ENCODE measurements around the gene ILKAP. TPM values are rescaled to one million over a fixed set of nuclear protein-coding genes. Genes with fewer than 3 reads are reported as not detected.

ILKAP gene
- total RNA-seq, result 14.5 and 15.8 TPM in 2 replicates

DNA sequence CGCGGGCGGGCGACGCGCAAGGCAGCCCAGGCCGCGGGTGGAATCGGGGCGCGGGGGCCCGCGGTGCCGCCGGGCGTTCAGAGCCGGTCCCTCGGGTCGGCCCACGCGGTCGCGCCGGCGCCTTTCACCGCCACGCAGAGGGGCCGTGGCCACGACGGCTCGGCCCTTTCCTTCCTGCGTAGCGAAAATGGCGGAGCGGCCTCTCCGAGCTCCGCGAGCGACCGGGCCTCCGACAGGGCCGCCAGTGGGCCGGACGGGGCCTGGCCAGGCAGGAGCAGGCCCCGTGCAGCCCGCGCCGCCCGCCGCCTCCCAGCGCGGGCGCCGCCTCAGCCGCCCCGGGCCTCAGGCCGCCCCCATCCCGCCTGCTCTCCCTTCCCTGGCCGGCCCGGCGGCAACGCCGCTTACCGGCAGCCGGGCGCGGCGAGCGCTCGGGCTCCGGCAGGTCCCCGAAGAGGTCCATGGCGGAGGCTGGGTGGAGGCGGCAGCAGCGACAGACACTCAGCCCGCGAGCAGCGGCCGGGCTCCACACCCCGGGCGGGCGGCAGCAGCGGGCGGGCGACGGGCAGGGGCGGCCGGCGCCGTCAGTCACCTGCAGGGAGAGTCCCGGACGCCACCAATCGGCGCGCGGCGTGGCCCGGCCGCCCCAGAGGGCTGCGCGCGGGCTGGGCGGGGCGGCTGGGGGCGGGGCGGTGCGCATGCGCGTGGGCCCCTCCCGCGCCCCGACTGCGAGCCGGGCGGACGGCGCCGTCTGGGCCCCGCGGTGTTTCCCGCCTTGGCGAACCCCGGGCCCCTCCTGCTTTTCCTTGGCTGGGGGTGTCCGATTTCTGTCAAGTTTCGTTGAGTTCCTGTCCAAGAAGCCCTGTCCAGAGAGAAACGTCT is at the start of gene ILKAP:
Gene ILKAP (minus strand): TSS at position 602 of the 879 bp plus-strand sequence. CDS start 142 bp downstream, at position 460.
- DNase-seq (ENCODE audit: low read depth in 2 of 2), result peak; percentile 43 to 88

GRCh38 chr2:238252766-238253630 is 49.5 kb upstream of the ILKAP start:
- DNase-seq (ENCODE audit: low read depth in 2 of 2), result no peak

GRCh38 chr2:238251986-238252385 is 48.5 kb upstream of the ILKAP start:
- DNase-seq (ENCODE audit: low read depth in 2 of 2), result no peak

- no peak for DNase-seq (ENCODE audit: low read depth in 2 of 2)
Observed at GRCh38 chr2:238251331-238251730, 47.8 kb upstream of the ILKAP start.

- DNase-seq (ENCODE audit: low read depth in 2 of 2), result no peak
Observed at GRCh38 chr2:238250896-238251295, 47.4 kb upstream of the ILKAP start.

DNA sequence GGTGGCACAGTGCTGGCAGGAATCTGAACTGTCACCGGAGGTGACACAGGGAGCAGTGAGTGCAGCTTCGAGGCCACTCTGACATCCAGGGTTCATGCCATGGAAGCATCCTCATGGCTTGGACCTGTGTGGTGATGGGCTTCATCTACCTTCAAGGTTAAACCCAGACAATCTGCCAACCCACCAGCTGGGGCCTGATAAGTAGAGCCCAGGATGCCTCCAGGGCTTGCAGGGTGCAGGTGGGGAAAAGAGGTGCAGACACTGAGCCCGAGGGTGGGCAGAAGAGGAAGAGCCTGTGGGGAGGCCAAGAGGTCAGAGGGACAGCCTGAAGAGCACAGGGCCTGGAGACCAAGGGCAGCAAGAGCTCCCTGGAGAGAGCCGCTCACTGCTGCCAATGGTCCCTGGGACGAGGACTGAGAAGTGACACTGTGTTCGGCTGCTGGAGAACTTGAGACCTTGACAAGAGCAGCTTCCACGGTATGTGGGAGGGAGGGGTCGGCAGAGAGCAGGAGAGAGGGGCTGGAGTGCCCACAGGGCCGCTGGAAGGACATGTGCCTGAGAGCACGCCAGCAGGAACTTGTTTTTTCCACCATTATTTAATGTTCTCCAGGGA is 44.5 kb upstream of the ILKAP start:
- DNase-seq (ENCODE audit: low read depth in 2 of 2), result no peak

GRCh38 chr2:238247002-238247822 is 43.7 kb upstream of the ILKAP start:
- no peak for DNase-seq (ENCODE audit: low read depth in 2 of 2)

DNA sequence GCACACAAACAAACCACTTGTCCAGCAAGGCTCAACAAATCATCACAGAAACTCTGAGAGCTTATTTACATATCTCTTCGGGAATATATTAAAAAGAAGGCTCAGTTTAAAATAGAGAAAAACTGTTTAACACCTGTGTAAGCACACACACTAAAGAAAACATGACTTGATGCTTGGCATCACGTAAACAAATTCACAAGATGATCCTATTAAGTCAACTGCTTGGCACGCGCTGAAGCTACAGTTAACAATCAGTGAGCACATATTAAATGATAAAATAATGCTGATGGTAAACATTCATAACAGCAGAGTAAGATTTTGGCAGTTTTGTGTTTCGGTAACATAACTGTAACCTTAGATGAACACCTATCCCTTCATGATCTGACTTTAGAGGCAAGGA is 40.7 kb upstream of the ILKAP start:
- no peak for DNase-seq (ENCODE audit: low read depth in 2 of 2)

DNA sequence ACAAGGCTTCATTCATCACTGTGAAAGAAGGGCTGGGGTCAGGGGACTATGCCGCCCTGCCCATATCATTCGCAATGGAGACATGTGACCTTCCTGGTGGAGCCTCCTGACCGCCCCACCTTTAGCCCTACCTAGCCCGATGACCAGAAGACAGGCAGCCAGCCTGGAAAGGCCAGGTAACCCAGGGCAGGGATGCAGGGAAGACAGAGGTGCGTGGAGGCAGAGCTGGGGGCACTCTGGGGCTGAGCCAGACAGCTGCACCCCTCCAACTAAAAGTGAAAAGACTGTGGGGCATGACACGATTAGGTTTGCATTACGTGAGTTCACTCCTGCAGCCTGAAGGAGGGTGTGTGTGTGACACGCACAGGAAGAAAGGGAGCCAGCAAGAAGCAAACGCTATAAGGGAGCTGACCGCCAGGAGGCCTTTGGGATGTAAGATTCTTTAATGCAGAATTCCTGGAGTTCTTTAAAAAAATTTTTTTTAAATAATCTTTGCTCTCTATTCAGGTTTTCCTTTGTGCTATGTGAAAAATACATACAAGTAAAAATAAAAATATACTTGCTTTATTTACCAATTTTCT is 40.1 kb upstream of the ILKAP start:
- no peak for DNase-seq (ENCODE audit: low read depth in 2 of 2)

DNA sequence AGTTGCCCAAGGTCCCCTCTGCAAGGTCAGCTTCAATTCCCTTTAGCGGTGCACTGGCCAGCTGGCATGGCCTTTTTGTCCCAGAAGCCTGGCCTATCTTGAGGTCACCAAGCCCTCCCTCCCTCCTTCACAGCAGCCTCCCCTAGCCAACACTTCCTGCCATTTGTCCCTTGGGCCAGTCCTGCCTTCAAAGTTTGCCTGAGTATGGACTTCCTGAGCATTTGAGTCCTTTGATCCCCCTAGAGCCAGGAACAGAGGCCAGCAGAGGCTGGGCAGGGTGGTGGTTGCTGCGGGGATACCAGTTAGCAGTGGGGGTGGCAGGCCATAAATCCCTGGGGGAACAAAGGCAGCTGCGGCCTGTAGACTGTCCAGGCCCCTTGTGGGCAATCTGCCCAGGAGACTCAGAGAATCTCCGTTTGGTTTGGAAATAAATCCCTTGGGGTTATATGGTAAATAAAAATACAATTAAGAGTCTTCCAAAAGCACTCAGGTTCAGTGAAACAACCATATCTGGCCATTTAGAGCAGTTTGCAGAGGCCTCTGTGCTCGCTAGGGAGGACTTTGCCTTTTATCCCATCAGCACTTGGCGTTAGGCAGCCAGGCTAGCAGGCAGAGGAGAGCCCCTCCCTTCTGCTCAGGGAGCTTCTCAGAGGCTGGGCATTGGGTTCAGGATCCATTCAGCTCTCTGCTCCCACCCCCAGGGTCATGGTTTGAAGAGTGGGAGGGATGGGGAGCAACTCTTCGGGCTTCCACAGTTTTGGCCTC is 39.4 kb upstream of the ILKAP start:
- DNase-seq (ENCODE audit: low read depth in 2 of 2), result no peak

DNA sequence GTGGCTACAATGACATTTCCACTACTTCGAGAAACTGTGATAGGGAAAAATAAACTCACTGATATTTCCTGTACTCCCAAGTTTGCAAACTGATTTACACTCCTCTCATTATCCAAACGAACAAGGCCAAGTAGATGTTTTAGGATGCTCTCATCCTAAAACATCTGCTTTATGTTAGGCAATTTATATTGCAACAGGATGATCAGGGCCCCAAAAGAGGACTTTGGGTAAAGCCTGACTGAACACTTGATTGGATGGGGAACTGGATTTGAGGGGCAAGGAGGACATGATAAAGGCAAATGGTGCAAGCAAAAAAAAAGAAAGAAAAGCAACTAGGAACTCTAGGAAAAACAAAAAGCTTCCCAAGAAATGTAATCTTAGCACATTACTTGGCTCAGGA is 38.5 kb upstream of the ILKAP start:
- no peak for DNase-seq (ENCODE audit: low read depth in 2 of 2)

GRCh38 chr2:238240757-238241711 is 37.5 kb upstream of the ILKAP start:
- peak in 1 of 2 donors; percentile 64 for DNase-seq (ENCODE audit: low read depth in 2 of 2)

- DNase-seq (ENCODE audit: low read depth in 2 of 2), result peak; percentile 59 to 92
Observed at GRCh38 chr2:238239863-238240756, 36.6 kb upstream of the ILKAP start, which contains the start of gene HES6. Gene HES6, minus strand, starts transcription at chr2:238240038. Its CDS starts 133 bp downstream, at chr2:238239905.

- no peak for DNase-seq (ENCODE audit: low read depth in 2 of 2)
Observed at GRCh38 chr2:238239543-238239862, 36.0 kb upstream of the ILKAP start.

DNA sequence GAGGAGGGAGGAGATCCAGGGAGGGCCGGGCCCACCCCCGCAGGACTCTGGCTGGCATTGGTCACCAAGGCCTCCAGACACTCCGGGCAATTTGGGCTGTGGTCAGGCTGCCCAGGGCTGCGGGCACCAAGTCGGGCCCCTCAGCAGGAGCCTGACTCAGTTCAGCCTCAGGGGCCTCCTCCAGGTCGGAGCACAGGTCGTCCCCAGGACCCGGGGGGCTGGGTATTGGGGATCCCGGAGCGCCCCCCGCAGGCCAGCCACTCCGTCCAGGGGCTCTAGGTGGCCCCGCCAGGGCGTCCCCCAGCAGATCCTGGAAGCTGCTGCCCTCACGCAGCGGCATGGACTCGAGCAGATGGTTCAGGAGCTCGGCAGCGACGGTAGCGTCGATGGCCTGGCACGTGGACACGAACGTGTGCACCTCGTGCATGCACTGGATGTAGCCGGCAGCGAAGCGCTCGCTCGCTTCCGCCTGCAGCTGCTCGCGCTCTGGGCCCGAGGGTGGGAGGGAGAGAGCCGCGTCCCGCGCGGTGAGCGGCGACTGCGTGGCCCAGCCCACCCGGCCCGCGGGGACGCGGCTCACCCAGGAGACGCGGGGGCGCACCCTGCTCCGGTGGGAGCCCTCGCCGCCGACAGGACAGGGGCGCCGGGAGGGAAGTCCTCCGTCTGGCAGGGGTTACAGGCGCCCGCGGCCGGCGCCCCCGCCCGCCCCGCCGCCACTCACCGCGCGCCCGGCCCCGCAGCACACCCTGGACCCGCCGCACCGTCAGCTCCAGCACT is 35.5 kb upstream of the ILKAP start:
- DNase-seq (ENCODE audit: low read depth in 2 of 2), result peak in 1 of 2 donors; percentile 10

GRCh38 chr2:238238311-238238765 is 34.8 kb upstream of the ILKAP start:
- DNase-seq (ENCODE audit: low read depth in 2 of 2), result no peak

Measured in dermis microvascular lymphatic vessel endothelial cell (primary cell).